Hippocampal formation (tissue), 2 donors: ENCODE data around the gene STX18.
"Not testable (repeated sequence)": the region's sequence is repeated elsewhere in the genome, so short reads cannot be mapped to it uniquely, and the experiment has no call there.

Experiments
- DNase-seq, 2 donors: peaks; one replicate each; lab custom pipeline; 2025; lab: John Stamatoyannopoulos, UW

STX18 gene

DNA sequence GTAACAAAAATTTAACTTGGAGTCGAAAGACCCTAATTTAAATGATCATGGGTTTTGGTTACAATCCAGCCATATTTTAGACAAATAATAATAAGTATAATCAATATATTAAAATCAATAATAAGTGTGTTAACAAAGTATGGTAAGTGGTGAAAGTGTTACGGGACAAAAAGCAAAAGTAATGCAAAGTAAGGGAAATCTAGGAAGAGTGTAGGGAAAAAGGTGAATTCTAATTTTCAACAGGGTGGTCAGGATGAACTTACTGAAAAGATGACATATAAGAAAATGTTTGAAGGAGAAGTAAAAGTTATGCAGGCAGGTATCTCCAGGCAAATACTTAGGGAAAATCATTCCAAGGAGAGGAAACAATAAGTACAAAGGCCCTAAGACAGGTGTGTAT lies 32.3 kb downstream of the STX18 start:
- DNase-seq: no peak

DNA sequence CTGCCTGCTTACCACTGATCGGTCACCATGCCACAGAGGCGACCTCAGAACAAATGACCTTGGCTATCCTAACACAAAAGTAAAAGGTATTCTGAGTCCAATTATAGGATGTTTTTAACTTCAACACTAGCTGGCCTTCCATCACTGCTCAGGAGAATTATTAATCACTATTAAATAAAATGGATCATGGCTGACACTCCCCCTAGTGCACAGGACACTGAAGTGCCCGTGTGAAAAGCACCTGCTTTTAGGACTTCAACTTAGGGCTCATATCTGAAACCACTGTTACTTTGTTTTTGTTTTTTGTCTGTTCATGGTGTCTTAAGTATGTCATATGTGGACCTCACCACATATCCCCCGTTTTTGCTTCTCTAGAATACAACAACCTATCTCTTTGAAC lies 33.9 kb downstream of the STX18 start:
- DNase-seq: no peak

DNA sequence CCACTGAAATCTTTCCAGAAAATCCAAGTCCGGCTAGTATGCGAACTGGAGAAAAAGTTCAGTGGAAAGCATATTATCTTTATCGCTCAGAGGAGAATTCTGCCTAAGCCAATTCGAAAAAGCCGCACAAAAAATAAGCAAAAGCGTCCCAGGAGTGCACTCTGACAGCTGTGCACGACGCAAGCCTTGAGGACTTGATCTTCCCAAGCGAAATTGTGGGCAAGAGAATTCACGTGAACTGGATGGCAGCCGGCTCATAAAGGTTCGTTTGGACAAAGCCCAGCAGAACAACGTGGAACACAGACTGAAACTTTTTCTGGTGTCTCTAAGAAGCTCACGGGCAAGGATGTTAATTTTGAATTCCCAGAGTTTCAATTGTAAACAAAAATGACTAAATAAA lies 34.4 kb downstream of the STX18 start:
- no peak for DNase-seq

DNA sequence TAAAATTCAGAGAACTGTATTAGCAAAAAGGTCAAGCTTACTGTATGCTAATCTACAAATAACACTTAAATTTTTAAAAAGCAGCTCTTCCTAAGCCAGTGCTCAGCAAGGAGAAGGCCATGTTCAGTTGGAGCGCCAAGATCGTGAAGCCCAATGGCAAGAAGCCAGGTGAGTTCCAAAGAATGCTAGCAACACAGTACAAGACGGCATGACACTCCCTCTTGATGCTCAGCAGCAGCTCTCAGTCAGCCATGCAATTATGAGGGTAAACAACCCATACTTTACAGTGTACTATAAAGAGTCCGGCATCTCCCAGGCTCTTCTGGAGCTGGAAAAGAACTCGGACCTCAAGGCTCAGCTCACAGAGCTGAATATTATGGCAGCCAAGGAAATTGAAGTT lies 34.9 kb downstream of the STX18 start:
- DNase-seq: no peak

DNA sequence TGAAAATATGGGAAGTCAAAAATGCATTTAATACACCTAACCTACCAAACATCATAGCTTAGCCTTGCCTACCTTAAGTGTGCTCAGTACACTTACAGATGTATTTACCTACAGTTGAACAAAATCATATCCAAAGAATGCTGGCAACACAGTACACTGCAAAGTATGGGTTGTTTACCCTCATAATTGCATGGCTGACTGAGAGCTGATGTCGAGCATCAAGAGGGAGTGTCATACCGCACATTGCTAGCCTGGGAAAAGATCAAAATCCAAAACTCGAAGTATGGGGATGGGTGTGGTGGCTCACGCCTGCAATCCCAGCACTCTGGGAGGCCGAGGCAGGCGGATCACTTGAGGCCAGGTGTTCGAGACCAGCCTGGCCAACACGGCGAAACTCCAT lies 36.6 kb downstream of the STX18 start:
- DNase-seq: not testable (repeated sequence)

DNA sequence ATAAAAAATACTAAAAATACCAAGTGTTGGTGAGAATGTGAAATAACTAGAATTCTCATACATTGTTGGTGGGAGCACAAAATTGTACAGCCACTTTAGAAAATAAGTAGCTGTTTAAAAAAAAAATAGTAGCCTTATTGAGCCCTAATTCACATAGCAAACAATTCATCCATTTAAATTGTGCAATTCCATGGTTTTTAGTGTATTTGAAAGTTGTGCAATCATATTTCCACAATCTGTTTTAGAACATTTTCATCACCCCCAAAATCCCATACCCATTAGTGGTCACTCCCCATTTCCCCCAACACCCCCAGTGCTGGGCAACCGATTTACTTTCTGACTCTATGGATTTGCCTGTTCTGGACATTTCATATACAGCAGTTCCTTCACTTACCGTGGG lies 37.1 kb downstream of the STX18 start:
- DNase-seq: no peak

DNA sequence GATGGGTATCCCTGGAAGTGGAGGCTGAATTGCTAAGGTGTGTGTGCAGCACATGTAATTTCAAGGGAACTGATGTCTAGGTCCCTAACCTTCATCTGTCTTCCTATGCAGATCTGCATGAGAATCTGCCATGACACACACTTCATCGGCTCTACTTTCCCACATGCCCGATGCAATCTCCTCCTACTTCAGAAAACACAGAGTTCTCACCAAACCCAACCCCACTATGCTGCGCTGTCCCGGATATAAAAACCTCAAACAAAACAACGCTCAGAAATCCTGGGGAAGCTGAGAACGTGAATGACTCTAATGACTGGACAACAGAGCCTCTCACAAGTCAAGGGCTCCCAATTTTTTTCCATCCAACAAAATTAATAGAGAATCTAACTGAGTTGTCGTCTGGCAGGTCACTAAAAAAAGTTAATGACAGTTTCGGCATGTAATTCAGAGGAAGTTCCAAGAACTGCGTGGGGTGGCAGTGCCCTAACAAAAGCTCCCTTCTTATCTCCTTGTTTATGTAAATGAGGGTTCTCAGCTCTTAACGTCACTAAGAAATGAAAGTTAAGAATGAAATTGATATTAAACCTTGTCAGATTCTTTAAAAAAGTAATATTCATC lies 39.0 kb downstream of the STX18 start:
- no peak for DNase-seq

DNA sequence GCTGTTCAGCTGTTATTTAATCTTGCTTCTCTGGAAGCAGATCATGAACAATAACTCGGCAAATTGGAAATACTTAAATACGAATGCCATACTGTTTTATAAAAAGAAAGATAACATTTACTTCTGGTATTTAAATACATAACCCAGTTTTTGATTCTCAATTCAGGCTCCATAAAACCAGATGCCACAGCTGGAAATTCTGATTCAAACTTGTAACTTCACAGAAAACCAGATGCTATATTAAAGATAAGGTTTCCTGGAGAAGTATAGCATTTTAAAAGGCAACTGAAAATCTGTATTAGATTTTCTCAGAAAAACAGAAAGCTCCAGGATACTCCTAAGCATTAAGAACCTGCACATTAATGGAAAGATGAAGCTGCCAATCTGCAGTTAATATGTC lies 40.2 kb downstream of the STX18 start:
- DNase-seq: no peak

DNA sequence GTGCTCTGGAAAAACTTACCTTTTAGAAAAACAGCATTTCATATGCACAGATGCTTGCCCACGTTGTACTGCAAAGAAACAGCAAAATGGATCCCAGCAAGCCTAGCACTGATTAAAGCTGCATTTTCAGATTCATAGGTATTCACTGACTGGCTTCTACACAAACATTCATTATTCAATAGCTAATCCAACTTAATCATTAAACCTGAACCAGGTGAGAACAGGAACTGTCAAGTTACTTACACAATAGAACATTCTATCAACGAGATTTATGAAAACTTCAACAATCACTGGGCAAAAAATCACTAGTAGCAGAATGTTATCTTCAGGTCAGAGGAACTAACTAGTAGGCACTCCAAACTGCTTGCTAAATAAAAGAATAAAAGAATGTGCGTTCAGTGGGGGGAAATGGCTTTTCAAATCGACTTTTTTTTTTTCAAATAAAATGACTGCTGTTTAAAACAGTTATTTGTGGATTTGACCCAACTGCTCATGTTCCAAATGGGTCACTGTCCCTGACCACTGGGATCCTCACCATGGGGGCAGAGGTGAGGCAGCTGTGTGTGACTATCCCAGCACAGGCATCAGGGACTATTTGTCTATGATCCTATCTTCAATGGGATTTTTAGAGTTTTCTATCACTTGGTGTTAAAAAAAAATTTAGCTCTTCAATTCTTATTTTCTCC lies 42.3 kb downstream of the STX18 start:
- no peak for DNase-seq

DNA sequence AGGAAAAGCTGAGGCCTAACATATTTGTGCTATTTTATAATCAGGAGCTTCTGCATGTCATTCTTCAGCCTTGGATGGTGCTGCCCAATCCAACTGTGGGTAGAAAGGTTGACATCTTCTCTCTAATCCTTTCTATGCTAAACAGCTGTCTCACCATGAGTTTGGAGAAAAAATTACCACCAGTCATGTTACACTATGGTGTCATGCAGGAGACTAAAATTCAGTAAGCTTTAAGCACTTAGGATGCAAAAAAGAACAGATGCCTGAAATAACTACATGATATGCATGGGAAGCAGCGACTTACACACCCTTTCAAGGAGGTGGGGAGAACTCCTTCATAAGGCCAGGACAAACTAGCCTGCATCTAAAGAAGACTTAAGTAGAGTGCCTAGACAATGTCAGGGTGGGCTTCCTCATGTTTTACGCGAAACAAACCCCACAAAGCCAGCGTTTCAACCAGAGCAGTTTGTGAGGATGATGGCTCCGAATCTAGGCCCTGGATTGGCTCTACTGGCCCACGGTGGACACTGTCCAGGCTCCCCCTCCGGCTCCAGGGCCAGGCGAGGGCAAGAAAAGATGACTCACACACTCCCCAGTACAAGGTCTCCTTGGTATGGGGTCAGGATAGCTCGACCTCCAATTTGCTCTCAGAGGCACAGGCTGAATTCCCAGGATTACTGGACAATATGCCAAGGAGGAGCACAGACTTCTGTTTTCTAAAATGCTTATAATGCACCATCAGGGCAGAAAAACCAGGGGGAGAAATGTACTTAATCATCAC lies 45.1 kb downstream of the STX18 start:
- DNase-seq: no peak

DNA sequence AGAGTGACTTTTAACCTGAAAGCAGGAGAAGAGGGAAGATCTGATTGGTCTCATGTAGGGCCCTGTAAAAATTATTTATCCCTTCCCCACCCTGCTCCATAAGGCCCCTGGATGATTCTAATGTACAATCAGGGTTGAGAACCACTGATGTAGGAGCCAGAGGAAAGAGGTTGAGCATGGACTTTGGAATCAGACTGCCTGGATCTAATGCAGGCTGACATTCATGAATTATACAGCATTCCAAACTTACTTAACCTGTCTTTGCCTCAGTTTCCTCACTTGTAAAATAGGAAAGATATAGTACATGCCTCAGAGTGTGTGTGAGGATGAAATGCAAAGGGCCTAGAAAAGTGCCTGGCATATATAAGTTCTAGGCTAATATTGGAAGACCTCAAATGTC lies 47.0 kb downstream of the STX18 start:
- DNase-seq: no peak

DNA sequence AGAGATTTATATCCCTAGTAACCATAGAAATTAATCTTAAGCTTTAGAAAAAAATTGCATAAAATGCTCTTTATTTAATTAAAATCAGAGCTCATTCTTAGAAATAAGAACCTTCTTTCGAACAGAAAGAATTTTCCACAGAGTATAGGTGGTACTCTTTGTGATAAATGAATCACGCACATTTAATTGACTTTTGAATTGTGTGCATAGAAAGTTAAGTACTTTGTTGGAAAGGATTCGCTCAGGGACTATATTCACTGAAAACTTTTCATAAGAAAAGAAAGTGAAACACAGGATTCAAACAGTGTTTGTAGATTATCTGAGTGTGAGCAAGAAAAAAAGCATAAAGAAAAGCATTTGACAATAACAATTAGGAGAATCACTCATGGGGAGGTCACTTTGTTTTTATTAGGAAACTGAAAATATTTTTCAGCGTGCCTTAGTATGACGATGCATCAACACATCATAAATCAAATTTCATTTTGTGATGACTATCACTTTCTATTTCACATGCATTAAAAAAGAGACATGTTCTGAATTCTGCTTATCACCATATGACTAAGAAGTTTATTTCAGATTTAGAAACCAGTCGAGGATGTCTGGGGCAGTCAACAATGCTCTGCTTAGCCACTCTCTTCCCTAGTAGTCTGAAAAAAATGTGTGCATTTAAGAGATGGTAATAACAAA lies 49.5 kb downstream of the STX18 start:
- DNase-seq: no peak

DNA sequence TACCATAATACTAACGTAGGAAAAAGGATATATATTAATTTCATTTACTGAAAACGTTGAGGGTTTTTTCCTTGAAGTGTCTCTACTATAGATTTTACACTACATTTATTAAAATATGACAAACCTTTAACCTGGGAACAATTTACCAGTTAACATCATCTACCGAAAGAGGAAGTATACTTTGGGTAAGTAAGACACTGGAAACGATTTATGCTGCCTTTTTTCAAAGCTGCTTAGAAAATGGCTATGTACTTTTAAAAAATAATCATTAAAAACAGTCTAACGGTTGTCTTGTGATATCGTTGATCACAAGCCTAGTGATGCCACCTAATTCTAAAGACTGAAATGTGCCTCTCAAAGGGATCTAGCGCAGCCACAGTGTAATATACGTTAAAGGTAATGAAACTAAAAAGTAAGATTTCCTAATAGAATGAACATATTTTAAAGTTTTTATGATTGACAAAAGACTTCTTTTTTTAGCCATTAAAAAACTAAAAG lies 50.4 kb downstream of the STX18 start:
- DNase-seq: no peak

DNA sequence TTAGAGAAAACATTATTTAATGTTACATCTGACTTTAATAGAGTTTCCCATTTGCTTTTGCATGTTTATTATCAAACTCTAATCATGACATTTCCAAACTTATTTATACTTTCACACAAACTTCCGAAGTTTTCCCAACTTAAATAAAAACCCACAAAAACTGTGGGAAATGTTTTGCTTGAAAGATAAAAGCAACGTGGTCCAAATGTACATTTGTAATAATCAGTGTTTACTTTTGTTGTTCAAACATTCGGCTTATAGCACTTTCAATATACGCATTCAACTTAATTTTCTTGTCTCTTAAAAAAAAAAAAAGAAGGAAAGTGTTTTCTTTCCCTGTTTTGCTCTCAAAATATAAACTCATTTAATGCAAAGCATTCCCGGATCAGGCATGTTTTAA lies 51.0 kb downstream of the STX18 start:
- DNase-seq: no peak

DNA sequence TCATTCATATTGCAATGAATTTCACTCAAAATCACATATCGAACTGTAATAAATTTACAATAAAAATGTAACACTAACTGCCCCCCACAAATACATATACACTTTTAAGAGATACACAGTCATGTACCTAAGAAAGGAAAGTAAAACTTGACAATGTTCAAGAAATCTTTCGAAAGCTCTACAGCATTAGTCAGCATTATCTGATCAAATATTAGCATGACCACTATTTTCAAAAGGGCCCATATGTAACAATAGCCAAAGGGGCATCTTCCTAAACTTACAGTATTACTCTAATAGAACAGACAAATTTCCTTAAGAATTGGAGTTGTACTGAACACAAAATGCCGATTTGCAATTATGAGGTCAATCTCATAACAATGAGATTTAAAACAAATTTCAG lies 51.8 kb downstream of the STX18 start:
- no peak for DNase-seq

DNA sequence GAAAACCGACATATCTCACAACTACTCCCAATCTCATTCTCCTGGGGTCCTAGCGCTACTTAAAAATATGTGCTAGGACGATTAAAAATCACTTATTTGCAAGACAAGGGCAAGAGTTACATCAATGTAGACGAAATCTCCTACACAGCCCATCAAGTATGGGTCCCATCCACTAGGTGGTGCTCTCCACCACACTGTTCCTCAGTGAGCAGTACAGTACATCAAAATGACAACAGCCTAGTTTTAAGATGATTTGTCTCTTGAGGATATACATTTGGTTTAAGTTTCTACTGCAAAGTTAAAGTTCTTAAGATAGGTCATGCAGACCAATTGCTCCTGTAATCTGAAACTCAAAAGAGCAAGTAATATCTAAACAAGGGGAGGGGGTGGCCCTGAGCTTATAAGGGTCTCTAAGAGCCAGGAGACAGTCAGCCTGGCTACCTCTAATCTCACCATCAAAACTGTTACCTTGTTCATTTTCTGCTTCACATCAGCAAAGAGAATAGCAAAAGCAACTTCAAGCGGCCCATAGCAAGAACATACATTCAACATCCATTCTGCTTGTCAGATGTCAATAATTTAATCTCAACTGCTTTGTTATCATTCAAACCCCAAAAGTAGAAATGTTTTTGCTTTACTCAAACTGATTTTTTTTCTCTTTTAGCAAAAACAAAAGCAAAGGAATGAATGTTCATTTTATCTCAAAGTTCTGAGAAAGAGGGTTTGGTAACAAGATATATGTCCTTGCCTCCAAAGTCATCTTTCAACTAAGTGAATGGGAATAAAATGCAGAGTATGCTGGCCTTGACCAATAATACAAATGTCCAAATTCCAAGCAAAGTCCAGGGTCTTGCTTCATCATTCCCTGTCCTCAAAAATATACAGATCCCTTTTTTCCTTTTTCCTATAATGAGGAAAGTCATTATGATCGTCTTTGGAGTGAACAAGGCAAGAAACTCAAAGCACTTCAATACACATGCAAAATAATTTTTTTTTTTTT lies 53.1 kb downstream of the STX18 start:
- DNase-seq: peak; percentile 48 to 80

DNA sequence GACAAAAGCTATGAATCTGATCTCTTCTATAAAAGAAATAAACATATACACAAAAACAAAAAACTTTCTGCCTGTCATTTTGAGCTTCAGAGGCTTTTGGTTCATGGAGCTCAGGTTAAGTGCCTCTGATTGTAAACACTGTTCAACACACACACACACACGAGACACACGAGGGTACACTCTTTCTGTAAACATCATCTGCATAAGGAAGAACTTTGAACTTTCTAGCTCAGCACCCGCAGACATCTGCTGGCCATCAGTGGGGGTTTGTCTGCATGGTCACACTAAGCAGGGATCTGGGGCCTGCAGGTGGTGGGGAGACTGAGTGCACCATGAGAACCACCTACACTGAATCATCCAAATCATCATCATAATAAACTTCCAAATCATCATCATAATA lies 54.9 kb downstream of the STX18 start:
- DNase-seq: no peak

DNA sequence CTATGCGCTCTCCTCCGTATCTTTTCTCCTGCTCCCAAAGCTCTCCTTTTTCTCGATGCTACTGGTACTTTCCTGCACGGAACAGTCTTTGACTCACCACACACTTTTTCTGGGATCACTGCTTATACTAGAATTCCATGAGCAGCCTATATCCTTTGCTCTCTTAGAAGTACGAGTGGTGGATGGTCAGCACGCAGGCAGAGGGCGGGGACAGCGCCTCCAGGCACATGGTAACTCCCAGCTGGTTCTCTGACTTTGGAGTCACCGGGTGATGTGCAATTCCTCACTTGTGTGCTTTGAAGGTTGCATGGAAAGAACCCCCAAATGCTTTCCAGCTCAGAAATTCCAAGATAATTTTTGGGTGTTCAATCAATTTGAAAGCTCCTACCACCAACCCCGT lies 56.0 kb downstream of the STX18 start:
- no peak for DNase-seq

DNA sequence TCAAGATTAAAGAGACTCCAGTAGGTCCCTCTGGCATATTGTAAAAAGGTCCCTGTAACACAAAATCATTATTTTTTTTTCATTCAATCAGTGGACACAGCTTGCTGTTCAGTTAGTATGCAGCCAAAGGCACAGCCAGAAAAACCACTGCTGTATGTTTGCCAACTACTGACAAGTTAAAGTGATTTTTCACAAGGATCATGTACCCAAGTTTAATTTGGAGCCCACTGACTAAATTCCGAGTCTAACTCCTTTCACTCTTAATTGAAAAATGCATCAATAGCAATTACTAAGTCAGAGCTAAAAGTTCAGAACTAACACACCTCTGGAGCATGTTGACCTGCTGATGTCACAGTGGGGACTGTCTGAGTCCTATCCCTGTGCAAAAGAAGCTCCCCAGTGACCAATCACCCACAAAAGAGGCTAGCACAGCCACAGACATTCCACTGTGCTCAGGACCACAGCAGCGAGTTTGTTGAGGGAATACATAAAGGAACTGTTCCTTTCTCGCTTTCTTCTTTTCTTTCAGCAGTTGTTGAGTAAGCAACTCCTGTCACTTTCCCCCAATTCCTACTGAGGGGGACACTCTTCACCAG lies 60.4 kb downstream of the STX18 start:
- peak in 1 of 2 donors; percentile 64 for DNase-seq

DNA sequence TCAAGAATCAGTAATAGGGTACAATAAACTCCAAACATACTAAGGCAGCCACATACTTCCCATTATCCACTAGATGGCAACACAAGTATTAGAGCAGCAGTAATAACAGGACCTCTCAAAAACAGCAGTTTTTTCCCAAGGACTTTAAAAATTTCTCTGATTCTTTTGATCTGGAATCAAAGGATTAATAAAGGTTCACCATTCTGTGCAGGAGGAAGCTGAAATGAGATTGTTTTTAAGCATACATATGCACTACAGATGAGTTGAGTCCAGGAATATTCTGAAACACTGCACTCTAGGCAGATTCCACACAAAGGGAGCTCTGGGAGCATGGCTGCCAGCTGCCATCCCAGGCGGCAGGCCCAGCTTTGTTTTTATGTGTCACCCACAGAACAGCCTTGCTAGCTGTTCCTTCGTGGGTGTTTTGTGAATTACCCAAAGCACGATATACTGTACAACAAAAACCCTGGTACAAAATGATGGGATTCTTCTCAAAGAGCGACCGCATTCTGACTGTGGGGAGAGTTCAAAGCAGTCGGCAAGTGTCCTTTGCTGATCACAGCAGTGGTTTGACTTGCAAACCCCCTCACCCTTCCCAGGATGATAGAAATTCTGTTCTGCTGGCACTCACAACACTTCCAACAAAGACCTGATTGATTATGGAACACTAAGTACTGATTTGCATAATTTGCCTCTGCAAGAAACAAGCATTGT lies 61.0 kb downstream of the STX18 start:
- DNase-seq: peak; percentile 70 to 98
